ENCODE results near the gene LILRB5.
"Not testable (repeated sequence)": the region's sequence is repeated elsewhere in the genome, so short reads cannot be mapped to it uniquely, and the experiment has no call there.

The LILRB5 gene

GRCh38 chr19:54214217-54214616 lies 42.9 kb downstream of the LILRB5 start:
- not testable (repeated sequence) for DNase-seq (ENCODE audit: low read depth)

DNA sequence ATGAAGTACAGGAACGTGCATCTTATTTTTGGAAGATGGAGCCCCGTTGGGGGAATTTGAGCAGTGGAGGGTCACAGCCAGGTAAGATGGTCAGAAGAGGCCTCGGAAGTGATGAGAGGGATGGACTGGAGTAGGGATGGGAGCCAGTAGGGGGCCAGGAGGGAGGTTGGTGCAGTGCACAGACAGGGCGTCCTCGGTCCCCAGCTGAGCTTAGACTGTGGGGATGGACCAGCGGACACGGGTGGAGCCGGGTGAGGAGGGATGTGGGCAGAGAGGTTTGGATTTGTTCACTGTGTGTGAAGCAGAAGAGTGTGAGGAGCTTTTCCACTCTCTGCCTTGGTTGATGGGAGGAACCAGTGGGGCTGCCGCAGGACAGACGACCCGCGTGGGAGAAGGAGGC lies 45.8 kb downstream of the LILRB5 start:
- DNase-seq (ENCODE audit: low read depth), result no peak

DNA sequence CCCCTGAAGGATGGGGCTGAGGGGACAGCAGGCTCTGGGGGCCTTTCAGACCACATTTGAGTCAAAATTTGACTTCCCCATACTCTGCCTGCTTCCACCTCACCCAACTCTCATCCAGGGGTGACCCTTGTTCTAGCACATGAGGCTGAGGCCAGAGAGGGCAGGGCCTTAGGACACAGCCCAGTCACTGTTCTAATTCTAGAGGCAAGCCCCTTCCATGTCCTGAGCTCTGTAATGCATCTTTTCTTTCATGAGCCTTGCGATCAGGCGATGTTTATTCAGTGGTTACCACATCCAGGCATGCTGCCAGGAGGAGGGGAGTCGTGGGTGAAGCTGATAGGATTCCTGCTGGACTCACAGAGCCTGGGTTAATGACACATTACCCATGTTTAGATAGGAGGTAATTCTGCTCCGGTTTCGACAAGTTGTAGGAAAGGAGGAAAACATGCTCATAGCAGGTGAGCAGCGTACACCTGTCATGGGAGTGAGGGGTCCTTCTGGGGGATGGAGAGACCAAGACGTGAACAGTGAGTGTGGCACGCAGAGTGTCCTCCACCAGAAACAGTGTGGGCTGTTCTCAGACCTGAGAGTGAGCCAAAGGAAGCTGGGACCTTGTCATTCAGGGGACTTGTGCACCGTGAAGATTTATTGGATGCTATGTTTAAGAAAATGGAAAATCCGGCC lies 47.1 kb downstream of the LILRB5 start:
- no peak for DNase-seq (ENCODE audit: low read depth)

DNA sequence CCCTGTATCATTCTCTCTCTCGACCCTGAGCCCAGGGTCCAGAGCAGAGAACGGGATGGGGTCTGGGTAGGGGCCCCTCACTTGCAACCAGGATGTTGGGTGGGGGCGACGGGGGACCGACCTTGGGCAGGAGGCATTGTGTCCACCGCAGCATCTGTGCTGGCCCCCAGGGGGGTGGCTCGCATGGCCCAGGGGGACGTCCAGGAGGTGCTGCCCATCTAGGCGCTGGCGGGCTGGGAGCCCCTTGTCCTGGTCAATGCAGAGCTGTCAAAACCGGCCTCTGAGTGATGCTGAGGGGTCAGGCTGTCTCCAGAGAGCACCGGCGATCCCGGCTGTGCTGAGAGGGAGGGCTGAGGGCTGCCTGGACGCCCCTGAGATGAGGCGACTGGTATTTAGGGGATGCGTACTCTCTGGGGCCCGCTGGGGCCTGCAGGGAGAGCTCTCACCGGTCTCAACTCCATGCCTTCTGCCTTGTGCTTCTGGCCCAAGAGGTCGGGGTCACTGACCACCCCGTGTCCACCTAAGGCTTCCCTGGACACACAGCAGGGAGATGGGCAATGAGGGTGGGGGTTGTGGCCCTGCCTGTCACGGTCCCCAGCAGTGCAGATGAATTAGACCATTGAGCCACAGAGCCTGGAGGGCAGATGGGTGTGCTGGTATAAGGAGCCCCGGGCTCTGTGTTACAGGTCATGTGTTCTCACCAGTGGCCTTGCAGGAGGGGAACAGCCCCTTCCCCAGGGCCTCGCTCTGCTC lies 47.8 kb downstream of the LILRB5 start:
- DNase-seq (ENCODE audit: low read depth), result no peak

DNA sequence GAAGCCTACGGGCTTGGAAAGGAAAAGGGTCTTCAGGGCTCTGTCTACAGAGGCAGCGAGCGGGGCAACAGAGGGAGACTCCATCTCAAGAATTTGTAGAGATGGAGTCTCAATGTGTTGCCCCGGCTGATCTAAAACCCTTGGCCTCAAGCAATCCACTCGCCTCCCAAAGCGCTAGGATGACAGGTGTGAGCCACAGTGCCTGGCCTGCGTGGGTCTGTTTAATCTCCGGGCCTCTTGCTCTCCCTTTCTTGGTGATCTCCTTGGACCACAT lies 48.4 kb downstream of the LILRB5 start:
- DNase-seq (ENCODE audit: low read depth), result no peak

DNA sequence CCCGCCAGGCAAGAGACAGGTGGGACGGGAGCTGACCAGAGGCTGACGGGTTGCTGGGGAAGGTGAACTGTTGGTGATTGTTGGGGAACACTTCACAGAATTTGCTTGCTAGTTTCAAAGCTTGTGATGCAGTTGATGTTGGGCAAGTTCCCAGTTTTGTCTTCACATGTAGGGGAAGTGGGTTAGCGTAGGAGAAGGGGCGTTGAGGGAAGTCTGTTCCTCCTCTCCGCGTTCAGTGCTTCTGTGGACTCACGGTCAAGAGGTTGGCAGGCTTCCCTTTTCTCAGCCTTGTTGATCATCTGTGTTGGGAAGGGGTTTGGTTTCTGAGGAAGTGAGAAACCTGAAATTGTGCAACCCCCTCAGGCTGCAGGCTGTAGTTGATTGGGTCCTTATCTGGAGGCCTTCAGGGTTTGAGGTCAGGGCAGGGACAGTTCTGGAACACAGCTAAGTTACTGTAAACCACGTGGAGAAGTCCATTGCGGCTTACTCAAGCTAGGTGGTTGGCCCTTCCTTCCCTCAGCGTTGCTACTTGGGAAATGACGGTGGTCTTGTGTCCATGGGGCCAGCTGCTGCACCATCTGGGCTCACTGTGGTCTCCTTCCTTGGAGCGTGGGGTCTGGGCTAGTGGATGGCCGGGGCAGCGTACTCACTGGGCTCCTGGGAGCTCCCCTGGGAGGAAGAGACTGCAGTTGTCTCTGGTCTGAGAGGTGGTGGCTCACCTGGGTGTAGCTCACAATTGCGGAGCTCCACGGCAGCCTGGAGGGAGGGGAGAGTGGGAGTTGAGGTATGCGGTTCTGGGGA lies 48.9 kb downstream of the LILRB5 start:
- no peak for DNase-seq (ENCODE audit: low read depth)

GRCh38 chr19:54207676-54207982 lies 49.4 kb downstream of the LILRB5 start:
- DNase-seq (ENCODE audit: low read depth), result no peak

- not testable (repeated sequence) for DNase-seq (ENCODE audit: low read depth)
Measured at GRCh38 chr19:54207193-54207592, 49.9 kb downstream of the LILRB5 start.

DNA sequence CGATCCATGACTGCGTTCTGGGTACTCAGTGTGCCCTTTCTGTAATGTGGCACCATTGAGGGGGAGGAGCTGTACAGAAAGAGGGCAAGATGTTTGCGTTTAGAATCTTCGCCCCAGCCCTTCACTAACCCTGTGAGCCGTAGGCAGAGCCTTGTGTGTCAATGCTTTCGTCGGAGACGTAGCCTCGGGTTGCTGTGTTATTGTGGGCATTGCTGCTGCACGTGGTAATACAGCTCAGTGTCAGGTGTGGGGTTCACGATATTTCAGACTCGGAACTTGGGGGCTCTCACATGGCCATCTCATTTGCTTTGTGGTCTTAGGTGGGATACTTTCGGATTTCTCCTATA lies 50.3 kb downstream of the LILRB5 start:
- DNase-seq (ENCODE audit: low read depth), result no peak

DNA sequence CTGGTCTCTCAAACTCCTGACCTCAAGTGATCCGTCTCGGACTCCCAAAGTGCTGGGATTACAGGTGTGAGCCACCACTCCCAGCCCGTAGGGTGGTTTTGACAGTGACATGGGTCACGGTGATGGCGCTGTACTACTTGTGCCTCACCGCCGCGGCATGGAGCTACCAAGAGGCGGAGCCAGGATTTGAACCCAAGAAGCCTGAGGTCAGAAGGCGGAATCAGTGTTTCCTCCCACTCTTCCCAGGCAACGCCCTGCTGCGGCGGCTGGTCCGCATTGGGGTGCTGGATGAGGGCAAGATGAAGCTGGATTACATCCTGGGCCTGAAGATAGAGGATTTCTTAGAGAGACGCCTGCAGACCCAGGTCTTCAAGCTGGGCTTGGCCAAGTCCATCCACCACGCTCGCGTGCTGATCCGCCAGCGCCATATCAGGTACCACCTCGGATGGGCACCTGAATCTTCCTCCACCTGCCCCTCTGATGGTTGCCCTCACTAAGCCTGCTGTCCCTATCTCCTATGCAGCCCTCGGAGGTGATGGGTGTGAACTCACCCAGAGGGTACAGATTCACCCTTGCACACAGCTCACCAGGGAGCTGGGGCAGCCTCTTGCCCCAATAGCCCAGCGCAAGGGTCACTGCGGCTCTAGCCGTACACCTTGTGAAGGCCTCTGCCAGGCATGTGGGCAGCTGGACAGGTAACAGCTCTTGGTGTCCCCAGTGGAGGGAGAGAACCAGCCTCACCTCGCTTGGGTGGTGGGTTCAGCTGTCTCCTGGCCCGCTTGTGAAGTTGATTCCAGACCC lies 50.8 kb downstream of the LILRB5 start:
- DNase-seq (ENCODE audit: low read depth), result no peak

- no peak for DNase-seq (ENCODE audit: low read depth)
Measured at GRCh38 chr19:54204767-54205468, 52.2 kb downstream of the LILRB5 start.

- no peak for DNase-seq (ENCODE audit: low read depth)
Measured at GRCh38 chr19:54203151-54203611, 53.9 kb downstream of the LILRB5 start.

DNA sequence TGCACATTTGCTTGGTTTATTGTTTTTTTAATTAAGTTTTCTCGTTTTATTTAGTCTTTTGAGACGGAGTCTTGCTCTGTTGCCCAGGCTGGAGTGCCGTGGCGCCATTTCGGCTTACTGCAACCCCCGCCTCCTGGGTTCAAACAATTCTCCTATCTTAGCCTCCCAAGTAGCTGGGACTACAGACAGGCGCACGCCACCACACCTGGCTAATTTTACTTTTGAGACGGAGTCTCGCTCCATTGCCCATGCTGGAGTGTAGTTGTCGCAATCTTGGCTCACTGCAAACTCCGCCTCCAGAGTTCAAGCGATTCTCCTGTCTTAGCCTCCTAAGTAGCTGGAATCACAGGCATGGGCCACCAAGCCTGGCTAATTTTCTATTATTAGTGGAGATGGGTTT lies 55.1 kb downstream of the LILRB5 start:
- DNase-seq (ENCODE audit: low read depth), result no peak

DNA sequence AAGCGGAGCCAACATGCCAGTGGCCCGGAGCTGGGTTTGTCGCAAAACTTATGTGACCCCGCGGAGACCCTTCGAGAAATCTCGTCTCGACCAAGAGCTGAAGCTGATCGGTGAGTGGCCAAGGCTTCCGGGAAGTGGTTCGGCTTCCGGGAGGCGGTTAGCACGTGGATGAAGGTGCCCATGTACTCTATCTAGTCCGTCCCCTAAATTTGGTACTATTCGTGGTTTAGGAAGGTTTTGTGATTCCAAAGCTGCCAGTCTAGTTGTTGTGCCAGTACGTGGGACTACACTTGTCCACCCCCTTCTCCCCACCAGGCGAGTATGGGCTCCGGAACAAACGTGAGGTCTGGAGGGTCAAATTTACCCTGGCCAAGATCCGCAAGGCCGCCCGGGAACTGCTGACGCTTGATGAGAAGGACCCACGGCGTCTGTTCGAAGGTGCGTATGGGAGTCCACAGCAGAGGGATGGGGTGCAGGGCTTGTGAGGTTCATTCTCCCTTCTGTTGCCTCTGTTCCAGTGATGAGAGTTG lies 55.8 kb downstream of the LILRB5 start:
- no peak for DNase-seq (ENCODE audit: low read depth)

Data from stimulated activated CD8-positive, alpha-beta memory T cell treated with anti-CD3 and anti-CD28 coated beads, Interleukin-7, amount 100 ng/mL, for 24 hours (primary cell).